ENCODE measurements around the gene ABCA3. TPM values are rescaled to one million over a fixed set of nuclear protein-coding genes. Genes with fewer than 3 reads are reported as not detected.

Gene ABCA3
- total RNA-seq, 1 donor from 2014 or later: 1.2 TPM

GRCh38 chr16:2308089-2308962 lies 32.2 kb downstream of the ABCA3 start:
- no peak for ATAC-seq

- no peak for ATAC-seq
These were observed 40.7 kb downstream of the ABCA3 start for GRCh38 chr16:2299915-2300192.

GRCh38 chr16:2299121-2299914 lies 41.2 kb downstream of the ABCA3 start:
- no peak for ATAC-seq

GRCh38 chr16:2298621-2299020 lies 41.9 kb downstream of the ABCA3 start:
- no peak for ATAC-seq

GRCh38 chr16:2297506-2297860 lies 43.0 kb downstream of the ABCA3 start:
- ATAC-seq: no peak

GRCh38 chr16:2296661-2297505 lies 43.6 kb downstream of the ABCA3 start:
- ATAC-seq: peak; percentile 23

- no peak for ATAC-seq
These were observed 45.3 kb downstream of the ABCA3 start for GRCh38 chr16:2295056-2295798.

GRCh38 chr16:2292221-2292620 lies 48.3 kb downstream of the ABCA3 start:
- no peak for ATAC-seq

- no peak for ATAC-seq
These were observed 51.2 kb downstream of the ABCA3 start for GRCh38 chr16:2289282-2289681.

GRCh38 chr16:2288726-2289125 lies 51.8 kb downstream of the ABCA3 start:
- ATAC-seq: no peak

- ATAC-seq: no peak
These were observed 52.5 kb downstream of the ABCA3 start for GRCh38 chr16:2287916-2288547.

- no peak for ATAC-seq
These were observed 54.0 kb downstream of the ABCA3 start for GRCh38 chr16:2286550-2286949.

GRCh38 chr16:2285731-2286191 lies 54.8 kb downstream of the ABCA3 start:
- no peak for ATAC-seq

- ATAC-seq: no peak
These were observed 55.5 kb downstream of the ABCA3 start for GRCh38 chr16:2284797-2285576.

- ATAC-seq: peak; percentile 32
These were observed 56.3 kb downstream of the ABCA3 start for GRCh38 chr16:2284001-2284770.

- no peak for ATAC-seq
These were observed 57.5 kb downstream of the ABCA3 start for GRCh38 chr16:2282866-2283555.

- ATAC-seq: no peak
These were observed 58.3 kb downstream of the ABCA3 start for GRCh38 chr16:2282262-2282661.

GRCh38 chr16:2280981-2281542 lies 59.5 kb downstream of the ABCA3 start:
- ATAC-seq: no peak

- no peak for ATAC-seq
These were observed 60.1 kb downstream of the ABCA3 start for GRCh38 chr16:2280461-2280860.

All from esophagus mucosa (tissue), 1 donor.